NCI-H2196 treated with DMSO at 0.1 percent for 48 hours (cell line): Measurements from ENCODE around the gene ABCA7.
A peak's percentile ranks its signal among the peaks of the same experiment; 100 is the strongest.

Experiments used
- DNase-seq: peaks from one replicate; lab custom pipeline; 2025; ENCODE audit not compliant: unreplicated experiment; lab: John Stamatoyannopoulos, UW

Gene ABCA7

GRCh38 chr19:1039646-1040475, at the start of gene ABCA7:
Gene ABCA7, plus strand, starts transcription at chr19:1040107. Its CDS starts 1,255 bp downstream, at chr19:1041362.
- DNase-seq: peak; percentile 95

GRCh38 chr19:990119-990571, 49.8 kb upstream of the ABCA7 start:
- no peak for DNase-seq

- no peak for DNase-seq
These were observed 49.2 kb upstream of the ABCA7 start for GRCh38 chr19:990746-991145.

- no peak for DNase-seq
These were observed 48.6 kb upstream of the ABCA7 start for GRCh38 chr19:991174-991931.

GRCh38 chr19:991932-992669, 47.8 kb upstream of the ABCA7 start:
- DNase-seq: no peak

GRCh38 chr19:992670-993055, 47.2 kb upstream of the ABCA7 start:
- DNase-seq: no peak

GRCh38 chr19:993361-993830, 46.5 kb upstream of the ABCA7 start:
- DNase-seq: no peak

- no peak for DNase-seq
These were observed 46.0 kb upstream of the ABCA7 start for GRCh38 chr19:993831-994393.

GRCh38 chr19:994516-994915, 45.4 kb upstream of the ABCA7 start:
- DNase-seq: no peak

GRCh38 chr19:995051-995827, 44.7 kb upstream of the ABCA7 start:
- peak; percentile 20 for DNase-seq

GRCh38 chr19:996051-996838, 43.7 kb upstream of the ABCA7 start:
- no peak for DNase-seq

GRCh38 chr19:998064-998463, 41.8 kb upstream of the ABCA7 start:
- no peak for DNase-seq

GRCh38 chr19:999379-999719, 40.6 kb upstream of the ABCA7 start:
- no peak for DNase-seq

GRCh38 chr19:1000095-1000494, 39.8 kb upstream of the ABCA7 start, which contains the start of gene GRIN3B:
Gene GRIN3B, plus strand, starts transcription at chr19:1000419. Its CDS starts 19 bp downstream, at chr19:1000438.
- DNase-seq: peak; percentile 53

GRCh38 chr19:1000591-1001537, 39.0 kb upstream of the ABCA7 start:
- no peak for DNase-seq

GRCh38 chr19:1001538-1002166, 38.3 kb upstream of the ABCA7 start:
- peak; percentile 15 for DNase-seq

GRCh38 chr19:1002600-1002999, 37.3 kb upstream of the ABCA7 start:
- DNase-seq: no peak

GRCh38 chr19:1003283-1003682, 36.6 kb upstream of the ABCA7 start:
- no peak for DNase-seq
